Measurements from ENCODE around the gene WDR76. TPM values are rescaled to one million over a fixed set of nuclear protein-coding genes. Genes with fewer than 3 reads are reported as not detected.

WDR76 gene
- total and polyA plus RNA-seq, 8 donors = 8.6 to 23.1 (median 15.9) TPM

DNA sequence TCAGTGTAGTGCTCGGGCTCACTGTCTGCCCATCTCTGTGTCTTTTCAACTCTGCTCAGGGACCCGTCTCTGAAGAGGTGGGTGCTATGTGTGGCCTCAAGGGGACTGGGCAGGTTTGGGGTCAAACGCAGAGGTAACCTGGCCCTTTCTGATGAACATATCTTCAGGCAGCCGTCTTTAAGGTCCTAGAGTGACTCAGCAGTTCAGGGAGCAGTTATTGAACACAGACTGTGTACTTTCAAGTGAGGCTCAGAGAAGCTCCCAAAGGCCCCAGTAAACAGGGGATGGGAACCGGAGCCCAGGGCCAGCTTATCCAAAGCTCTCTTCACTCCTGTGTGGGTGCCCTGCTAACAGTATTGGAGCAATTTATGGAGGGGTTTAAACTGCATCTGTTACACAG lies 73.1 kb downstream of the WDR76 start:
- Histone ChIP-seq H3K4me3 (no peak overlapping the region), H3K27me3 (no peaks in the 10 kb centered on the region), H3K9me3 (no peaks in the 10 kb centered on the region), H3K4me1 (no peaks in the 10 kb centered on the region), H3K36me3 (no peaks in the 10 kb centered on the region), H3K27ac (no peak overlapping the region)
- DNase-seq (no peak), ATAC-seq (no peak)
- intact Hi-C loops (cut with DNase I) = loop anchor here in 1 of 2 donors (10.0 kb wide), 1 partner anchor 165 kb away; no protein-coding TSS in a partner anchor
- TF ChIP-seq, protein P1, sequence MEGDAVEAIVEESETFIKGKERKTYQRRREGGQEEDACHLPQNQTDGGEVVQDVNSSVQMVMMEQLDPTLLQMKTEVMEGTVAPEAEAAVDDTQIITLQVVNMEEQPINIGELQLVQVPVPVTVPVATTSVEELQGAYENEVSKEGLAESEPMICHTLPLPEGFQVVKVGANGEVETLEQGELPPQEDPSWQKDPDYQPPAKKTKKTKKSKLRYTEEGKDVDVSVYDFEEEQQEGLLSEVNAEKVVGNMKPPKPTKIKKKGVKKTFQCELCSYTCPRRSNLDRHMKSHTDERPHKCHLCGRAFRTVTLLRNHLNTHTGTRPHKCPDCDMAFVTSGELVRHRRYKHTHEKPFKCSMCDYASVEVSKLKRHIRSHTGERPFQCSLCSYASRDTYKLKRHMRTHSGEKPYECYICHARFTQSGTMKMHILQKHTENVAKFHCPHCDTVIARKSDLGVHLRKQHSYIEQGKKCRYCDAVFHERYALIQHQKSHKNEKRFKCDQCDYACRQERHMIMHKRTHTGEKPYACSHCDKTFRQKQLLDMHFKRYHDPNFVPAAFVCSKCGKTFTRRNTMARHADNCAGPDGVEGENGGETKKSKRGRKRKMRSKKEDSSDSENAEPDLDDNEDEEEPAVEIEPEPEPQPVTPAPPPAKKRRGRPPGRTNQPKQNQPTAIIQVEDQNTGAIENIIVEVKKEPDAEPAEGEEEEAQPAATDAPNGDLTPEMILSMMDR (IDR thresholded peaks at IDR 0.05) = no peak

DNA sequence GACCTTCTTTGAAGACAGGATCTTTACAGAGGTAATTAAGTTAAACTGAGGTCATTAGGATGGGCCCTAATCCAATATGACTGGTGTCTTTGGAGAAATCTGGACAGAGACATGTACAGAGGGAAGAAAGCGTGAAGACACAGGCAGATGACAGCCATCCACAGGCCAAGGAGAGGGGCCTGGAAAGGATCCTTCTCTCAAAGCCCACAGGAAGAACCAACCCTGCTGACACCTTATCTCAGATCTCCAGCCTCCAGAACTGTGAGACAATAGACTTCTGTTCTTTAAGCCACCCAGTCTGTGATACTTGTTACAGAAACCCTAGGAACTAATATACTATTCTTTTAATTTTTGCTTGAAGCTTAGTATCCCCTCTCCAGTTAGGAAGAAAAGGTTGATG lies 74.2 kb downstream of the WDR76 start:
- Histone ChIP-seq H3K4me3 (no peak overlapping the region), H3K4me1 (no peaks in the 10 kb centered on the region), H3K27me3 (no peaks in the 10 kb centered on the region), H3K36me3 (no peaks in the 10 kb centered on the region), H3K27ac (no peak overlapping the region), H3K9me3 (no peaks in the 10 kb centered on the region)
- ATAC-seq (no peak), DNase-seq (no peak)
- TF ChIP-seq, protein P1 (IDR thresholded peaks at IDR 0.05) = no peak
- intact Hi-C loops (cut with DNase I) = loop anchor here in 1 of 2 donors (10.0 kb wide), 1 partner anchor 164 kb away; no protein-coding TSS in a partner anchor

DNA sequence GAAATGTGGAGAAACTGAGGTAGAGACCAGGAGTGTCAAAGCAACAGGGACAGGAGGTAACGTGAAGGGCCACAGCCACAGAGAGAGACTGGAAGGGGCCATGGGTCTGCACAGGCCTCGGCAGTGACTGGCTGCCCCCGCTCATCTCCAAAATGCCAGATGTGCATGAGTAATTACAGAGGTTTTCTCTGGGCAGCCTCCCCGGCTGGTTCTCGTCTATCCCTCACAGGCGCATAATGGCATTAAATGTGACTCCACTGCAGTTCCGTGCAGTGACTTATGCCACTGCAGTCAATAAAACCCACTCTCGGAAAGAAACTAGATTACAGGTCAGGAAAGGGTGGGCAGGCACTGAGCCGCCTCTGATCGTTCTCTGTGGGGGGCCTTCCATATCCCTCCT lies 74.7 kb downstream of the WDR76 start:
- Histone ChIP-seq H3K27me3 (no peaks in the 10 kb centered on the region), H3K4me1 (no peaks in the 10 kb centered on the region), H3K4me3 (no peak overlapping the region), H3K36me3 (no peaks in the 10 kb centered on the region), H3K9me3 (no peaks in the 10 kb centered on the region), H3K27ac (no peak overlapping the region)
- intact Hi-C loops (cut with DNase I) = loop anchor here in 1 of 2 donors (10.0 kb wide), 1 partner anchor 163 kb away; no protein-coding TSS in a partner anchor
- no peak for DNase-seq
- TF ChIP-seq, protein P1 (IDR thresholded peaks at IDR 0.05) = no peak
- no peak for ATAC-seq

DNA sequence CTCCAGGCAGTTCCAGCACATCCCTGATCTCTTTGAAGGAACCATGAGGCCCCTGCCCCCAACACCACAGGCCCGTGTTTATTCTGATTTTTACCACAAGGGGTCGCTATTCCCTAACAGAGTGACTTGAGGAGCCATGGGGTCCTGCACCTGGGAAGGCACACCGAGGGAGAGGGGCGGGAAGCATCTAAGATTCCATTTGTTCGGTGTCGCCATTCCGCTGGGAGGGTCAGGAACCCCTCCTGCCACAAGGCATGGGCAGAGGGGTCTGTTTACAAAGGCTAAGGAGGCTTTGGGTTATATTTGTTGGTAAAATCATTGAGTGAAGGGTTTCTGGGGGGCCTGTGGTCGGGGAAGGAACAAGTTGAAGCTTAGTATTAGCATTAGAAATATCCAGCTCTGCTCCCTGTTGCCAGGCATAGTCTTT lies 77.1 kb downstream of the WDR76 start:
- Histone ChIP-seq H3K27ac (no peak overlapping the region), H3K36me3 (no peaks in the 10 kb centered on the region), H3K4me1 (no peaks in the 10 kb centered on the region), H3K4me3 (no peak overlapping the region), H3K27me3 (no peaks in the 10 kb centered on the region), H3K9me3 (no peaks in the 10 kb centered on the region)
- TF ChIP-seq, protein P1 (IDR thresholded peaks at IDR 0.05) = peak; percentile 59 to 77
- intact Hi-C loops (cut with DNase I) = loop anchor here in 1 of 2 donors (10.0 kb wide), 1 partner anchor 161 kb away; no protein-coding TSS in a partner anchor
- ATAC-seq (peak; percentile 90), DNase-seq (peak in 2 of 4 donors; percentile 31 to 58)

DNA sequence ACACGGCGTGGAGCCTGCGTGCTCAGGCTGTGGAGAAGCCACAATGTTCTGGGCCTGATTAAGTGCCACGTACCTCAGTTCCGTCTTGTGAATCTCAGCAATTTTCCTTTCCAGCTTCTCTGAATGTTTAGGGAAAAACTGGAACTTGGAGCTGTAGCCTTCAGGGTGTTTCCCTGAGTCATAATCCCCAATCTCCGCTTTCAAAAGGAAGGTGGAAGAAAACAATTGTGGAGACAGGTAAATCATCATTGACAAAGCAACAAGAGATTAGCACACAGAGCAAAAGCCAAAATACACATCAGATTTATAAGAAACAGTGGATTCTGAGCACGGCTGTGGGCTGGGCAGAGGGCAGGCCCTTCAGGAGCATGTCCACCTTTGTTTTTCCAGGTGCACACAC lies 79.0 kb downstream of the WDR76 start:
- Histone ChIP-seq H3K36me3 (no peaks in the 10 kb centered on the region), H3K27me3 (no peaks in the 10 kb centered on the region), H3K9me3 (no peaks in the 10 kb centered on the region), H3K4me1 (no peaks in the 10 kb centered on the region), H3K4me3 (no peak overlapping the region), H3K27ac (no peak overlapping the region)
- intact Hi-C loops (cut with DNase I) = loop anchor here in 1 of 2 donors (10.0 kb wide), 1 partner anchor 159 kb away; no protein-coding TSS in a partner anchor
- DNase-seq = no peak
- TF ChIP-seq, protein P1 (IDR thresholded peaks at IDR 0.05) = no peak
- no peak for ATAC-seq

All from left lung (tissue), 10 donors.